DOHH2 (cell line): ENCODE data around the gene BASP1.

Experiments
- CTCF ChIP-seq: fragments of 200-600 bp; sonication (generic); IDR thresholded peaks from one replicate; pipeline ENCODE4 v1.5.1; 2014; ENCODE audit warnings: antibody characterized with exemption, mild to moderate bottlenecking, low read depth, low read length; ENCODE audit not compliant: poor library complexity, severe bottlenecking
- EZH2phosphoT487 ChIP-seq: fragments of 200-600 bp; sonication (generic); IDR thresholded peaks from 2 replicates; pipeline ENCODE4 v1.6.1; 2017; ENCODE audit warnings: borderline replicate concordance, mild to moderate bottlenecking, antibody characterized with exemption, low read length, moderate library complexity, mixed read lengths

GRCh38 chr5:17308326-17309065 lies 91.1 kb downstream of the BASP1 start:
- no peak for TF ChIP-seq CTCF
- no peak for TF ChIP-seq EZH2phosphoT487
